Stimulated activated CD4-positive, alpha-beta T cell treated with anti-CD3 and anti-CD28 coated beads, Interleukin-4, amount 100 ng/mL, for 4 hours (primary cell): ENCODE results near the gene INHBB.
"Not testable (repeated sequence)": the region's sequence is repeated elsewhere in the genome, so short reads cannot be mapped to it uniquely, and the experiment has no call there.

Experiments
- DNase-seq, 2 experiments: peaks; one replicate each; pipeline ENCODE4 v3.0.0-alpha.2; 2020

Gene INHBB

GRCh38 chr2:120383631-120384340 lies 37.9 kb downstream of the INHBB start:
- no peak for DNase-seq

DNA sequence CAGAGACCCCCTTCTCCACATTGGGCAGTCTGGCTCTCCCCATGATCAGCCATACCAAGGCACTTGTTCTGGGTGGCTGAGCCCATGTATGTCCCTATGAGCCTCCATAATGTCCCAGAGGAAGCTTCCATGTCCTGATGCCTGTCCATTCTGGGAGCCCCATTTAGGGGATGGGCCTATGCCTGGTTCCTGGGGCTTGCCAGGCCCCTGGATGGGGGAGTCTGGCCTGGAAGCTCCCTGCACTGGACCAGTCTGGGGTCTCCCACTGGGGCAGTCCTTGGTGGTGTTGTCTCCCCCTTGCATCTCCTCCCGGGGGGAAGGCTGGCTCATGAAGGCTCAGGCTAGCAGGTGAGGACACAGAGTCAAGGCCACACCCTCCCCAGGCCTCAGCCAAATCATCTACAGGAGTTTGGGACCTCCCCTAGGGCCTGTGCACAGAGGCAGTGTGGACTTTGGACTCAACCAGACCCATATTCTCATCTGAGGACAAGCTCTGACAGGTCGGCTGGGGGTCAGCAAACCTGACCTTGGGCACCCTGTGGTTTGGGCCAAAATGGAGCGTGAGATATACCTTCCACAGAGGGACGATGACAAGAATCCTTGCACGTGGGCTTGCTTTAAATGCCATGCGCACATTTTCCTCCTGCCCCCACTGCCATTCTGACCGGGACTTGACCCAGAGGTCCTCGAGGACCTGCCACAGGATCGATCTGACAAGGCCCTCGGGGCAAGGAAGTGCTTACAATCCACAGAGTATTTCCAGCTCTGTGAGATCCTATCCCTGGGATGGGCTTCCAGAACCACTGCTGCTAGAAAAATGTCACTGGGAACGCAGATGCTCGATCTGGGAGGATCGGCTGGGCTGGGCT lies 38.8 kb downstream of the INHBB start:
- no peak for DNase-seq

GRCh38 chr2:120385355-120386127 lies 39.6 kb downstream of the INHBB start:
- DNase-seq = no peak

DNA sequence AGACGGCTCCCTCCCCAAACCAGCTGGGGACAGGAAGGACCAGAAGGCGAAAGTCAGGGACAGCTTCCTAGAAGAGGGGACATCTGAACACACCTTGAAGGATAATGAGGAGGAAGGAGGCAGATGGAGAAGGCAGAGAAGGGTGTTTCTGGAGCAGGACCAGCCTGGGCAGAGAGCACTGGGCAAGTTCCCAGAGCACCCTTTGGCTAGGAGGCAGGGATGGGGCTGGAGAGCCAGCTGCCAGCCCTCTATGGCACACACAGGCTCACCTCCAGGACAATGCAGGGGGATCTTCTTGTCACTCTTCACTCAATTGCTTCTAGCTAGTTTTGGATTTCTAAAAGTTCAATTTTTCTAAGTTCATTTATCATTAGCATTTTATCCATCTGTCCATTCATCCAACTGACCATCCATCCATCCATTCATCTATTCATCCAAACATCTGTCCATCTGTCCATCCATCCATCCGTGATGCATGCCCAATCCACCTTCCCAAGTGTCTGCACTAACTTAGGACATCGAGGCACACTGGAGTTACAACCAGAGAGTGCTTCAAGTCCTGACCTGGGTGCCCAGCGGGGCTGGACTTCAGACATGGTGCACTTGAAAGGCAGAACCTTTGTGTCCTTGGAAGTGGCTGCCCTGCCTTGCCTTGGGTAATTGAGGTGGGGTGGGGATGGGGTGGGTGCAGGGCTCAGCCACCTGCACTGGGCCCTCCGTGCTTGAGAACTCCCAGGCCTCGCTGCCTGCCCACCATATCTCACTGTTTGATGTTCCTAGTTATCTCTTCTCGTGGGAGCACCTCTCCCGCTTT lies 42.5 kb downstream of the INHBB start:
- DNase-seq = no peak

DNA sequence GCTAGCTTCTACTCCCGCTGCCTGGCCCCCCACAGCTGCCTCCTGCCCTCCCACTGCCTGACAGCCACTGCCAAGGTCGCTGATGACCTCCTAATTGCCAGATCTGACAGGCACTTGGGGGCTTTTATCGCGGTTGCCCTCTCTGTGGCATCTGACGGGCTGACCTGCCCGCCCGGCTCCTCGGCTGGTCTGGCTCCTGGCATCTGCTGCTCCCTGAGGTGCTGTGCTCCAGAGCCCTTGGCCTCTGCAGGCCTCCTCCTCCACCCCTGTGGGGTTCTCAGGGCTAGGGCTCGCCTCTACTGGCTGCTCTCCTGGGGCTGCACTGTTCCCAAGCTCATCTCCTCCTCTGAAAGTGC lies 43.1 kb downstream of the INHBB start:
- DNase-seq = no peak

DNA sequence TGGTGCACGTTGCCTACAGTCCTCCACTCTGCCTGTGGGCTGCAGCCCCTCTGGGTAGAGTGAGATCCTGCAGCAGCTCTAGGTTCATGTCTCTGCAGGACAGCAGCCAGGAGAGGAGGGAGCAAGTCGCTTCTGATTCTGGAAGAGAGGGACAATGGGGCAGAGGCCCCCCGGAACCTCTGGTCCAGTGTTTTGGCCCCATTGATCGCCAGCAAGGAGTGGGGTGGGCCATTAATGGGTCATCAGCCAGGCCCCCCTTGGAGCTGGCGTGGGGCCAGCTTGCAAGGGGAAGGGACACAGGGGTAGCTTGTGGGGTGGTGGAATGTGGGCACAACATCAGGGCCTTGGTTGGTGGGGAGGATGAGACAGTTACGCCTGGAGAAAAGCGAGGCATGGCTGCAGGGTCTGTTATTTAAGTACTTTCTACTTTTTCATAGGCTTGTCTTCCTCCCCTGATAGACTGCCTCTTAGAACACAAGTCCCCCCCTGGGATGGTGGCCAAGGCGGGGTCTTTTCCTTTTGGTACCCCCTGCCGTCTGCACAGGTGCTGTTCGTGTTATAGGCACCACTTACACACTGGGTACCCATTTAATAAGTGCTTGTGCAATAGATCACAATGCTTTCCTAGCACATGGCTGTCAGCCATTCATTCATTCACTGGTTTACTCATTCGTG lies 44.6 kb downstream of the INHBB start:
- DNase-seq = no peak

- not testable (repeated sequence) for DNase-seq
Observed at GRCh38 chr2:120391382-120391781, 45.4 kb downstream of the INHBB start.

DNA sequence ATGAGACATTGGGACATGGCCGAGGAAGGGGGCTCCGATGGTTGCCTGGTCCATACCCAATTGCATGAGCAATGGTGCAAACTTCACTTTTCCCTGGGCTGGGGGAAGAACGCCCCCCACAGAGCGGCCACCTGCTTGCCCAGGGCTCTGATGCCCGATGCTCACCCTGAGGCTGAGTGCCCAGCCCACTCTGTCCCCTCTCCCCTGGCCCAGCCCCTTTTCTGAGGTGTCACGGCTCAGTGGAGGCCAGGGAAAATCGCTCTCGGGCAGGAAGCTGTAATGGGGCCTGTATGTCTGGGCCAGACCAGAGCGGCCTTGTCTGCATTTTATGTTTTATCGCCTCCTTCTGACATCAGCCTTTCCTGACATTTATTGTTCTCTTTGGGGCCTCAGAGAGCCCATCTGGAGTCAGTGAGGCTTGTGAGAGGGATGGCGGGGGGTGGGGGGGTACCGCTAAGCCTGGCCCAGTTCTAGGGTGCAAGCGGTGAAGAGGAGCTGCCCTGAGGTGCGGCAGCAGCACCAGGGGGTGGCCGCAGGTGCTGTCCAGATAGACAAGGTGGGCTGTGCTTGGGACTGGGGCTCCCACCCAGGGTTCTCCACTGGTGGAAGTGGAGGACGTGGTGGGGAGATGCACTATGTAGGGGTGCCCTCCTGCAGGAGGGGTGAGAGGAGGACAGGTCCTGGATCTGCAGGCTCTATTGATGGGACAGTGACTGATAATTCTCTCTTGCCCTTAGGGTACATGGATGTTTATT lies 46.2 kb downstream of the INHBB start:
- DNase-seq = no peak

GRCh38 chr2:120392923-120393322 lies 47.0 kb downstream of the INHBB start:
- DNase-seq = no peak

GRCh38 chr2:120393456-120393855 lies 47.5 kb downstream of the INHBB start:
- no peak for DNase-seq

- DNase-seq = no peak
Observed at GRCh38 chr2:120394764-120395163, 48.8 kb downstream of the INHBB start.

DNA sequence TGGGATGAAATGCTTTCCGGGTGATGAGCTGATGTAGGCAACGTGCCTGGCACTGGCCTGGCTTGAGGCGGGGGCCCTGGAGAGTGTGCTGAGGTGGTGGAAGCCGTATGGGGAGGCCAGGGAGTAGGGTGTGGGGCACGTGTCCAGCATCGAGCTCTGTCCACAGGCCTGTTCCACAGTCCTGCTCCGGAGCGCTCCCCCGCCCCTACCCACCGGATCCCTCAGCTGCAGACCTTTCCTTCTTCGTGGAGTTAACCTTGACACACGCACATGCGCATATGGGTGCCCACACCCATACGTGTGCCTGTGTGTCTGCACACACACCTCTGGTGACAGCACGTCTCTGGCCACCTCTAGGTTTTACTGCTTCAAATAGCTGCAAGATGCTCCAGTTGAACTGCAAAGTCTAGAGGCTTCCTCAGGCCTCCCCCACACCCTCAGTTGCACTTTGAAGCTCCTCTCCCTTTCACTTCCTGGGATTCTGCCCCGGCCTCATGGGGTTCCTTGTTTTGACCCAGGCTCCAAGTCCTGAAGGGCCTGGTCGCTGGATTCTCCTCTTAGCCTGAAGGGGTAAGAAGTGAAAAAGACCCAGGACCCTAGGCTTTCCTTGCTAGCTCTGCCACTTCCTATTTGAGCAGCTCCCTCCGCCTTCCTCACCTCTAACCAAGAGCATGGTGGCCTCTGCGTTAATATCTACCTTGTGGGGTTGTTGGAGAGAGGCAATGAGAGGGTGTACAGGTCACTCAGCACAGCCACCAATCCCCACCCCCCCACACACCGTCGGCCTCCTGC lies 49.5 kb downstream of the INHBB start:
- no peak for DNase-seq

DNA sequence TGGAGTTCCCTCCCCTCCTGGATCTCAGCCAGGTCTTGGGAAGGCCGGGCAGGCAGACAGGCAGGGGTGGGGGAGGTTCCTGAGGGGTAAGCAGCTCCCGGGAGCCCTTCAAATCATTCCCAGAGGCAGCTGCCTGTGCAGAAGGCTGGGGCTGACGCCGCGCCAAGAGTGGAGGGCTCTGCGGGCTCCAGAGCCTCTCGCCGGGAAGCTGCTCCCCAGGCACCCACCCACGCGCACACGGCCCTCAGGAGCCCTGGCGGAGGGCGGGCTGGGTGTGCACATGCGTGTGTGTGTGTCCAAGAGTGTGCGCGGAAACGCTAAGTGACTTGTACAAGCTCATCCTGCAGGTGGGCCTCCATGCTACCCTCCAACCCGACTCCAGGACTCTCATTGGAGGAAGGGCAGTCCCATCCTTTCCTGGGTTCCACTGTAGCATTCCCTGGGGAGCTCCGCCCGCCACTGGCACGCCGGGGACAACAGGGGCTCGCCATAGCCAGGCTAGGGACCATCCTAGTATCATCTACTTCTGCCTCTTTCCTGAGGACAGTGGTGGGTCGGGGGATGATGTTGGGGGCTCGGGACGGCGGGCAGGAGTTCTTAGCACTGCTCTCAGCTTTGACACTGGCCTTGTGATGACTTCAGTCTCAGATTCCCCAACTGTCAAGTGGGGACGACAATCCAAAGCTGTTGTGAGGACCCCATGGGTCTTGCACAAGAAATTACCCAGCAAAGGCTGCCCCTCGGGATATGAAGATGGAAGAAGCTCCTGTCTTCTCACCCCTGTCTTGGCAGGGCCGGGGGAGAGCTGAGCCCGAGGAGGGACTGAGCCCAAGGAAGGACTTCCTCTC lies 50.3 kb downstream of the INHBB start:
- DNase-seq = no peak

DNA sequence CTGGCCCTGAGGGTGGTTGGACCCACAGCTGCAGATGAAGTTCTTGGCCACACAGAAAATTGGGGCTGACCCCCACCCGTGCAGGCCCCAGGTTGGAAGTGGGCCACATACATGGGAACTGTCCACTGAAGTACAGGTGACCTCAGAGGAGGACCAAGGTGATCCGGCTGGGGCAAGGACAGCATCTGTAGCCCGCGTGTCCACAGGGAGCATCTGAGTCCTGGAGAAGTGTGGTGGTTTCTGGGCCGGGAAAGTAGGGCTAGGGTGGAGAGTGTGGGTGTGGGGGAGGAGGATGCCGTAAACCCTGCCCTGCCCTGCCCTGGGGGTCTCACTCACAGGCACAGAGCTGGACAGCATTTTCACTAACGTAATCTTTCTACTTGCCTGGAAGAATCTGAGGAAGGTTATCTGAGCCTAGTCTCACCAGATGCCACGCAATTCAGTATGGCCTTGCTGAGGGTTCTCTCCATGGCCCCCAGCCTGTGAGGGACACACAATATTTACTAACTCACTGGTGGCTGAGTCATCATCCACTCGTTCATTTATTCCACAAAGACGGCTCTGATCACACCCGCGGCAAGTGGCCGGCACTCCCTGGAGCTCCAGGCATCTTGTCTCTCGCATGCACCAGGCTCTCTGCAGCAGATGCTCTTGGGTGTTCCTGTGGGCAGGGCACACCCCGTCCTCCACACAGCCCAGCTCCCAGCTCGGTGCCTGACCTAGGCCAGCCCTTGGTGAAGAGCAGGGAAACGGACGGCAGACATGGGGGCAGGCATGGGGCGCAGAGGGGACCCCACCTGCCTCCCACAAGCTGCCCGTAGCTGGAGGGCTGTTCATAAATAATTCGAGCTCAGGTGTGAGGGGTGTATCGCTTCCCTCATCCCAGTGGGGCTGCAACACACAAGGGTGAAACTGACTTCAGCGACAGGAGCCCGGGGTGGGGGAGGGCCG lies 51.2 kb downstream of the INHBB start:
- DNase-seq = no peak

DNA sequence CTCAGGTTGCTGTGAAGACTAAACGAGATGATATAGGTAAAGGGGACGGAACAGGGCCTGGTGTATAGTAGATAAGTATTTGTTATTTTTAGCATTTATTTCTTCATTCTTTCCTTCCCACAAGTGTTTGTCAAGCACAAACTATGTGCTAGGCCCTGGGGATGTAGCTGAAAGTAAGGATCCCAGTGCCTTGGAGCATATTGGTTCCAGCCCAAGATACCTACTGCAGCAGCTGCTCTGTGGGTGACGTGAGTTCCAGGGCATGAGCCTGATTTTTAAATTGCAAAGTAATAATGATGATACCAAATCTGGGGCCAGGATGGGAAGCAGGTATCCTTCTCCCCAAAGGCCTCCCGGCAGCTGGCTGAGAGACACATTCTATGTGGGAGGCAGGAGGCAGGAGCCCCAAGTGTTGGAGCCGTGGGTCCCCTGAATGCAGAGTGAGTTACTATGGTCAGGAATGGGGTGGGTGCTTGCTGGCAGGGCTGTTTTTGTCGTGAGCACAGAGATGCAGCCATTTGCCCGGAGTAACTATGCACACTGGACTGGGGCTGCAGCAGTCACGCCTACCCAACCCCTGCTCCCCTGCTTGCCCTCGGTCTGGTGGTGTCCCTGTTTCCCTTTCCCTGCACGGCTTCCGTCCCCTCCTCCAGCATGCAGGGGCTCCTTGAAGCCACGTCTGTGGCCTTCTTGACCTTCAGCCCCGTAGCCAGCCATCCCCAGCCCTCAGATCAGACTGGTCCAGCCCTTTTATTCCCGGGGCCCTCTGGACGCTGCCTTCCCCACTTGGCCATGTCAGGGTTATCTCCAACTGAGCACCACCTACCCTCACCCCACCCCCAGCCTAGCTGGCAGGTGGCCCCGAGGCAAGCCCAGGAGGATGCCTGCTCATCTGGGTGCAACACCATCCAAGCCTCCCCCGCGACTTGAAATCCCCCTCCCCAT lies 52.4 kb downstream of the INHBB start:
- no peak for DNase-seq

GRCh38 chr2:120398996-120399888 lies 53.3 kb downstream of the INHBB start:
- DNase-seq = no peak
